Activated CD8-positive, alpha-beta memory T cell treated with anti-CD3 and anti-CD28 coated beads, Interleukin-2, amount 50 U/mL, for 4 hours (primary cell): ENCODE measurements around the gene NCKAP5.

Experiments
- DNase-seq: peaks from one replicate; pipeline ENCODE4 v3.0.0-alpha.2; 2020

Gene NCKAP5

DNA sequence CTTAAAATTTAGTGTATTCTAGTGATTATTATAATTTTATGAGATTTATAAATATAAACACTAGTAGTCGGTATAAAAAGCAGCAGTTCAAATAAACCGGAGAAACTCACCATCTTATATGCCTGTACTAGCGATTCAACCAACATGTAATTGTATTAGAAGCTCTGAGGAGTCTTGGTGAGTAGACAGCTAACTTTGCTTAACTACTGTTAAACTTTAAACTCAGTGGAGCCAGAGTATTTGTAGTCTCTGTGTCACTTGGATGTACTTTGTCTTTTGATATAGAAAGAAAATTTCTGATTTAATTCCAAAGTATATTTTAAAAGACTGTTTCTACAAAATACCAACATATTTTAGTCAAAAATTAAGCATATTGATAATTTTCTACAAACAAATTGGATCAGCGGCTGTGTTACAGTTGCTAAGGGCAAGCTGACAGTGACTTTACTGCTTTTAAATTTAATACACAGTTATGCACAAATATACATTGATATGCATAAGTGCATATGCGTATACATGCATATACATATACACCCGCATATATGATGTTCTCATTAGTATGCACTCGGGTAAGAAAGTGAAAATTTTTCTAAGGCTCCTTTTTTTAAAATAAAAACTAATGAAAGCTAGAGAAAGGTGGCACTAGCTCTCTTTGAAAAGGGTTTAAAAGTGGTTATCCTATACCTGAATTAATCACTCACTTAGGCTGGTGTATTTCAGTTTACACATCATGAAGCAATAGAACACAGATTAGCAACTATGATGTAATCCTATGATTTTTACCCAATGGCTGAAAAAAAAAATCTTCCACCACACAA is 374.5 kb downstream of the NCKAP5 start:
- no peak for DNase-seq

DNA sequence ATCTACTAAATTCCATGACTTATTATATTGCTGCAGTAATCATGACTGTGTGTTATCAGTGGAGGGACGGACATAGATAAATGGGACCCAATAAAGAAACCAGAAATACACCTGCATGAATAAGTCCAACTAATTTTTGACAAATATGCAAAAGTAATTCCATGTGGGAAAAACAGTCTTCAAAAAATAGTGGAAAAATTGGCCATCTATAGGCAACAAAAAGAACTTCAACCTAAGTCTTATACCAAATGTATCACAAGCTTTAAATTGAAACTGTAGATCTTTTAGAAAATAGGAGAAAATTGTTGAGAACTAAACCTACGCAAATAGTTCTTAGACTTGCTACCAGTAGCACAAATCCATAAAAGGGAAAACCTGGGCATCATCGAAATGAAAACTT is 376.2 kb downstream of the NCKAP5 start:
- DNase-seq, result no peak

DNA sequence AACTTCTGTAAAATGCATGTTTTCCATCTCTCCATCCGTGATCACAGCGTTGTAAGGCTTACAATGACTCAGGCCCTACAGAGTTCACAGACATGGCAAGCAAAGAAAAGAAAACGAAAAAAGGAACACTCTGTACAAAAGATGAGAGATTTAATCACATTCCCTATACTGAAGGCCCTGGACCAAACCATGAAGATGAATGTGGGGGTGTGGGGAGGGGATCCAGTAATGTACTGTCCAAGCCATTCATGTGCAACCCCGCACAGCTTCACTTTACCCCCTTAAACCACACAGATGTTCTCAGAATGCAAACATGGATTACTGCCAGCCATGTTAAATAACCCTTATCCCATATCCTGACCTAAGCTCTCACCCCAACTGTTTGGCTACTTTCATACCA is 391.1 kb downstream of the NCKAP5 start:
- DNase-seq, result no peak

DNA sequence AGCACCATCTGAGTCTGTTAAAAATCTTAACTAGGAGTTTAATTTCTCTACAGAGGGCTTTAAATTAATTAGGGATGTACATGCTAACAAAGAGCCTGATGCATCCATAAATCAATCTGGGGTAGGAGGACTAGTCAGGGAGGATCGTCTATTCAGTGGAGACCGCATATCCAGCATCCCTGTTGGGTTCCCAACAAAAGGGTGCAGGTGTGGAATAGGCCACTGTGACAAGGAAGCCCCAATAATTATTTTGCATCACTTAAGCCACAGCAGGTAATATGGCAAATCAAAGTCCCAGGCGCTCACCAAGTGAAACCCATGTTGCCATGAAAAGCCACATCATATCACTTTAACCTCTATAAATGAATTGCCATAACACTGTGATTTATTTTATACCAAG is 392.3 kb downstream of the NCKAP5 start:
- DNase-seq, result no peak

DNA sequence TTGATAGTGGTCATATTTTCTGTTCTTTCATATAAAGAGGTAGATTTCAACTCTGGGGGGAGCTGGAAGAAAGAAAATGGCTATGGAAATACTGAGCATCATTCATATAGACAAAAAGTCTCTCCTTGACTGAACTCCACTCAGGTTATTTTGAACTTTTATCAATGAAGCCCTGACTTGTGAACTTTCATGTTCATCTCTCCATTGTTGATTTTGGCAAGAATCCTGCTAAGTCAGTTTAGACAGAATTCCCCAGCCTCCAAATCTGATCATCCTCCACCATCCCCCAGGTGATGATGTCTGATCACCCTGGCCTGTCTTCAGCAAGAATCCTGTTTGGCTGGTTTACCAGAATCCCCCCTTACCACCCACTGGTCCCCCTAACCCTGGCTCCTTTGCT is 395.0 kb downstream of the NCKAP5 start:
- no peak for DNase-seq

DNA sequence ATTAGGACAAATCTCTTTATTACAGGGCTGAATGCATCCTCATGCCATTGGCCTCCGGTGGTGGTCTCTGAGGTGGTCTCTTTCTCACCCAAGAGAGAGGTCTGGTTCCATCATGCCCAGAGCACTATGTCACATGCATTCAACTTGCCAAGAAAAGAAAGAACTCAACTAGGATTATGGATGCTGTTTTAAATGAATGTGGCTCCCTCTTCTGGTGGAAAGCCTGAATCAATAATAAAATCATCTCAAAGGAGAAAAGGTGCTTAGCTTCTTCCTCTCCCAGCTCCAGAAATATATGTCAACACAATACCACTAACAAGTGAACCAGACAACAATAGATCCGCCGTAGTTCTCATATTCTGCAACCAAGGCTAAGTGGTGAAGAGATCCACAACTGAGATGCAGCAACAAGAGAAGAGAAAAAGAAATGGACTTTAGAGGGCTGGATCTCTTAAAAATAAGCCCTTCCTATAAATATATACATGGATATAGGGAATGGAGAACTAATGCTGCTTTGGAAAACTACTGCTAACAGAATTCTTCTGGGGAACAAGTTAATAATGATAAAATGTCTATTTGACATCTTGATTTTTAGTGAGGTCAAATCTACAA is 396.8 kb downstream of the NCKAP5 start:
- no peak for DNase-seq

DNA sequence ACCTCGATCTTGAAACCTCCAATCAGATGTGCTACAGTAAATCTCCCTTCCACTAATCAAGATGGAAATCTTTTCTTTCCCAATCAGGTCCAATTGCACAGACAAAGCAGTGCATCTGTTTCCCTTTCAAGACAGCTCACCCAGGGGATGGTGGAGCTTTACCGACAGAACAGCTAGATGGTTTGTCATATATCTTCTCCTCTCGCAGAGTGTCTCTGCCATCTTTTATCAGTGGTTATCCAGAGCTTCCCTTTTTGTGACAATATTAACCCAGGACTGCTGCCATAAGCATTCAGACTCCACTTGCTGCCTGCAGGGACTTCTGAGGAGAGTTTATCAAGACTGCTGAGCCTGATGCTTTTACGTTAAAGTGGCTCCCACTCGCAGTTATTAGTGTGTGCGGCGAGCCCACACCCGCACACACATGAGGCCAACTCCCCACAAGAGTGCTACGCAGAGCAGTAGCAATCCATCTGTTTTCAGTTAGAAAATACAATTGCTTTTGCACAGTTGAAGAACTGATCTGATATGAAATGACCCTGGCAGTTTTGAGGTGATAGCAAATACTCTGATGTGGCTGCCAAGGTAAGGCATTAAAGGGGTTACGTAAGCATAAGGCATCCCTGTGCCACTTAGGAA is 398.9 kb downstream of the NCKAP5 start:
- no peak for DNase-seq

DNA sequence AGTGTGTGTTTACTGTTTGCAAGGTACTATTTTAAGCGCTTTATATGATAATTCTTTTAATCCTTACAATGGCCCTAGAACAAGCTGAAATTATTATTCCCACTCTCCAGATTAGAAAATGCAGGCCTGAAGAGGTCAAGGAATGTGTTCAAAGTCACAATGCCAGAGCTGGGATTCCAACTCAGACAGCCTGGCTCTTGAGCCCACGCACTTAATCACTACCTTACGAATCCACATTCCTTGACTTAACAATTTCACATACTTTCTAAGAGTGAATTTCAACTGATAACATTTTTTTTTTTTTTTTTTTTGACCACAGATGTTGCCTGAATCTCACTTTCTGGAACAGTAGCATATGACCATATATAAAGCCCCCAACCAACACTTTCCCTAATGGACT is 400.3 kb downstream of the NCKAP5 start:
- no peak for DNase-seq

DNA sequence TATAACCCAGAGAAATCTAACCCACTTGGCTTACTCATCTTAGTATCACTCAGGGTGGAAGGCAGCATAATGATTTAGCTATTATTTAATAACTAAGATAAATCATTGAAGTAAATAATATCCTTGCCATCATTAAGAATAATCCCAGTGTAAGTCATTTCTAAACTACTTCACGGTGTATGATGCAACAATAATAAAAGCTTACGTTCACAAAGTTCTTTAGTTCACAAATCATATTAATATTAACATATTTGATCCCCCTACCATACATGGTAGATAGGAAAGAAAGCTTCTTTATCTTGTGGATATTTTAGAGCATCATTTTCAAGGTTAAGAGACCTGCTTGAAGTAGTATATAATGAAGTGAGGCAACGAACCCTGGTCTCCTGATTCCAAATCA is 401.0 kb downstream of the NCKAP5 start:
- no peak for DNase-seq

DNA sequence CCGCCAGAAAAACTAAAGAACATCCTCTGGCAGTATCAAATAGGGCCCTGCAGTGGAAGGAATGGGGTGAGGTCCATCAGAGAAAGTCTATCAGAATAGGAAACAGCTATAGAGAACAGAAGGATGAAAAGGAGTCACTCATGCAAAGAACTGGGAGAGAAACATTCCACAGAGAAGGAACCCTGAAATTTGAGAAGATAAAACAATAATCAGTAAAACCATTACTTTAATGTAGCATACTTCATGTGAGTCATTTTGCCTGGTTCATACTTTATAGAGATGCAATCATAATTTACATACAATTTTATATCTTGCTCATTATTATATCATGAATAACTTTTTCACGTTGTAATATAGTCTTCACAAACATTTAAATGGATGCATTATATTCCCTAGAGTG is 402.2 kb downstream of the NCKAP5 start:
- no peak for DNase-seq

DNA sequence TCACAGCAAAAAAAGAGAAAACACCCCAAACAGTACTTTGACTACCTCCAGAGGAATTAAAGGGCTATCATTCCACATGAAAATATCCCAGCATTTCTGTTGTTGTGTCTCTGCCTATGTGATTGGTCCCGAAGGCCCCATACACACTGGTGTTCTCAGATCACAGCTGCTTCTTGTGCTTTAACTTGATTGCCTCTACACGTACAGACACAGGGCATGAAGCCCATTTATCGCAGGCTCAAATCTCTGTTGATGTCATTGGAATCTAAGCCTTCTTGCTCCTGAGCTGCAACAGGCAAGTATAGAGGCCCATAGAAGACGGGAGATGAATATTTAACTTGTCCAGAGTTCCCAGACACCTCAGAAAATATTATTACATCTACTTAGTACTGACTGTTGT is 405.2 kb downstream of the NCKAP5 start:
- DNase-seq, result no peak

DNA sequence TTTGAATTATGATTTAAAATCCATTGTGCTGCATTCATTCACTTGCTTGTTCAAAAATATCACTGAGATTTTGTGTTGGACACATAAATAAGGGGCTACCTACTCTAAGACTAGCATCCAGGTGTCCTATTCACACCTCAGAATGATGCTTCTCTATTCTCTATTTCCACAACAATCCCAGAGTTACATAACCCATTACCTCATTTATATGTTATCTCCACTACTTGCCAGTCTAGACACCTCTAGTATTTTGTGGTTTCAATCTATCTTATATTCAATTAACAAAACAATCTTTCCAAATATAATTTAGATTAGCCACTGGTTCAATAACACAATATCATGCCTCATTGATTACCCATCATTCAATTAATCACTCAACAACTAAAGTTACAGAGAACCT is 409.8 kb downstream of the NCKAP5 start:
- DNase-seq, result no peak

DNA sequence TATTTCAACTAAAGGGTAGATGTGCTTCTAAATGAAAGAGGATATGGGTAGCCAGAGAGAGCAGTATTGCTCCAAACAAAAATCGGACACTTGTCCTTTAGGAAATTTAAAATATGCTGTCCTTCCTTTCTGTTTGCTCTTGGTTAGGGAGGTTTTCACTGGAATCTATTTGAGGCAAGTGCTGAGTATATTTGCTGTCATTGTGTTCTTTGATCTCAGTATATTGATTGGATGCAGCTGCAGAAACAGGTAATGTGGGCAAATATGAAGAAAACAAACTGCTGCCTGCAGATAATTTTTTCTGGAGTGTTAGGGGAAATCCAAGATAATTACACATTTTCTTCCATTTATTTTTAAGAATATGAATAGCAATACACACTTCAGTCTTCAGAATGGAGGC is 410.2 kb downstream of the NCKAP5 start:
- no peak for DNase-seq

DNA sequence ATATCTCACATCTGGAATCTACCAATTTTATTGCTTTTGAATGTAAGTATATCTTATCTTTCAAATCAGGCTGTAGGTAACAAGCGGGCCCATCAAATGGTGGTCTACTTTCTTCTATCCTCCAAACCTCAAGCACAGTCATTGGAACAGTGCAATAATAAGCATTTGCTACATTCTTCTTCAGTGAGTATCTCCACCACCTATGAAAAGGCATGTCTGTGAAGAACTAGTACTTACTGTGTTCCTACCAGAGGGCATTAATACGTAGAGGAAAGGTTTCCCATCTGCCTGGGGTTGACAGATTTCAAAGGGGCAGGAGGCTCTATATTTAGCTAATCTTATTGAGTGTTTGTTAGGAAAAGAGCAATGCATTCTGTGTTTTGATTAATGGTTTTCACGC is 411.1 kb downstream of the NCKAP5 start:
- DNase-seq, result no peak

DNA sequence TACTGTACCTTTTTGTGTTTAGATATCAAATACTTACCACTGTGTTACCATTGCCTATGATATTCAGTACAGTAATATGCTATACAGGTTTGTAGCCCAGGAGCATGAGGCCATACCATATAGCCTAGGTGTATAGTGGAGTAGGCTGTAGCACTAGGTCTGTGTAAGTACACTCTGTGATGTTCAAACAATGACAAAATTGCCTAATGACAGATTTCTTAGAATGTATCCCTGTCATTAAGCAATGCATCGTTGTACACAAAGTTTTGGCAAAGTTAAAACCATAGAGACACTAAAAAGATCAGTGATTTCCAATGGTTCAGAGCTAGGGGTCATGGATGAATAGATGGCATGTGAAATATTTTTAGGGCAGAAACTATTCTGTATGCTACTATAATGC is 415.5 kb downstream of the NCKAP5 start:
- no peak for DNase-seq

DNA sequence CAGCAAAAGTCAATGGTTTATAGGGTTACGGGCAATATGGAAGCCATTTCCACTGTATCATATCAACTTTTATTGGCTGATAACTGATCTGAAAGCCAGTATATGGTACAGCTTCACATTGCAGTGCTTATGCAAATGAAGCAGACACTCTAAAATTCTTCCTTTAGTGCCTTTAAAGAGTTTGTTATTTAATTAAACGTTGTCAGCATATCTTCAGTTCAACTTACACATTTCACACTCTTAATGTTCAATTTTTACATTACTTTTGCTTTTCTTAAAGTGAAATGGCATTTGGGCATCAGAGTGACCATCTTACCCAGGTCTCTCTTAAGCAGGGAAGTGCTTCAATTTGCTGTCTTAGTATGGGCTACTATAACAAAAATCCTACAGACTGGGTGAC is 420.1 kb downstream of the NCKAP5 start:
- DNase-seq, result no peak

DNA sequence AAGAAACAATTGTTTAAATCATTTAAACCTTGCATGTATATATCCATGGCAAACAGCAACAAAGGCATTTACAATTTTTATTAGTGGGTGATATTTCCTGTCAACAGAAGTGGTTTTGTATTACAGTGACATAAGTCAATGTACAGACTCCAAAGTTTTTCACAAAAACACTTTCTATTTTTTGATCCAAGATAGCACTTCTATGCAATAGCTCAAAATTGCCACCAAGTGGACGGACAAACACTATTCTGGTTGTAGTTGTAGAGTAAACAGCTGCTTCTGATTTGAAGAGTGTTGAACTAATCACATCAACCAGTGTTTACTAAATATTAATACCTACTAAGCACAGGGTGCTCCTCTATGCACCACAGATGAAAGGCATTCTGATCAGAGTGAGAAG is 421.4 kb downstream of the NCKAP5 start:
- DNase-seq, result no peak

DNA sequence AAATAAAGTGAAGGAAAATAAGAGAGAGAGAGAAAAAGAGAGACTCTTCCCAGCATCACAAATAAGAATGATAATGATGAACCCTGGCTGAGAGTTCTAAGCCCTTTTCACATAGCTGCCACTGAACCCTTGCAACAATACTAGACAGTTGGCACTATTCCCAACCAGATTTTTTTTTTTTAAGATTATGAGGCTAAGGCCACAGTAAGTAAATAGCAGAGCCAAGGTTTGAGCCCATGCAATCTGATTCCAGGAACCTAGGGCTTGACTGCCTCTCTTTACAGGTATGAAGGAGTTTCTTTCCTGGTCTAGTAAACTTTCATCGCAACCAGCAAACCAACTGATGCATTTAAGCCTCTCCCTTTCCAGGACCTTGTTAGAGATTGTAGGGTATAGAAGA is 424.6 kb downstream of the NCKAP5 start:
- DNase-seq, result no peak

DNA sequence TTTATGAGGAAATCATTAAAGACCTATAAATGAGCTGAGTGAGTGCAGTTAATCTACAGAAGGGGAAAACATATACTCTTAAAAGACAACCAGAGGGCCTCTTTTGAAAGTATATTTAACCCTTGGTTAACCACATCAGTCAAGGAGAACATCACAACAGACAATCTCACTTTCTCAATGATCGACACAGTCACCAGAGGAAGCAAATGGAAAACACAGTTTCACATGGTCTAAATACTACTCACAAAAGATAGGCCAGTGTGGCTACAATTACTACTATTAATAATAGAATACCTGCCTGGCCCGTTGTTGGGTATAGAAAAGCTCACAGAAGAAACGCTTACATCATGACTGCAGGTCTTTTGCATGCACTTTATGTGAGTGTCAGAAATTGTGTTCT is 426.2 kb downstream of the NCKAP5 start:
- no peak for DNase-seq

DNA sequence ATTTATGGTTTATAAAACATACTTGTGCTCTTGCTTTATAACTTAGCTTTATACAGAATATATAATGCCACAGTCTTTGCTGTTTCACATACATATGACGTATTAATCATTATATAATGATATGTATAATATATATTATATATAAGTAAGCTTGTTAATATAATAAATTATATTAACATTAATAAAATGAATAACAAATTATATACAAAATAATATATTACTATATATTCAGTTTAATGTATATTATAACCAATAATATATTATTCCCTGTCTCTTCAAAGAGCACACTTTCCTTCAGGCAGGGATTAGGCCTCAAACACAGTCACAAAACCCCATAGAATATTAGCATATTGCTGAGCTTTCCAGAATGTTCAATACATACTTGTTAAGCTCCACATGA is 427.6 kb downstream of the NCKAP5 start:
- no peak for DNase-seq

DNA sequence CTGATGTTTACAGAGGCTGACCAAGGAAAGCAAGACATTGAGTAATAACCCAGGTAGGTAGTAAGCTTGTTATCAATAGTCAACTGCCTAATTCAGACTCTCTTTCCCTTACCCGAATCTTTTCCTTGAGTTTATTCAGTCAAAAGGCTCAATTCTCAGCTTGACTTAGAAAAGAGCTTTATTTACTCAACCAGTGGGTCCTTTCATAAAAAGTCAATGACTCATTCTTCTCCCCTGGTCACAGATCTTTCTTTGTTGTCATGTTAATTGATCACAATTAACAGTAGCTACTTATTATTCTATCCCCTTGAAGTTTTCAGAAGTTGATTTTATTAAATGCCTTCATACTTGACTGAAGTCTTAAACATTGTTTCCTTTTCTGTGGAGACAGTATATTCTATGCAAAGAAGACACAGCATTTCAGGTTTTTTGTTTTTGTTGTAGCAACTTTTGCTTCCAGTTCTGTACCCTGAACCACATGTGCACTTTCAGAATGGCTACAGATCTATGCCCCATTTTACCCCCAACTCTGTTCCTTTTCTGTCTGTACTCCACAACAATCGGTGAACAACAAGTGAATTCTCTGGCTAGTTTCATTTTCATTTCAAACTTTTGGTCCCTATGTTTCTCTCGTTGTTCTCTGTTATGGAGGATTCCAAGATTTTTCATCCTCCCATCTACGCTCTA is 428.3 kb downstream of the NCKAP5 start:
- DNase-seq, result no peak

DNA sequence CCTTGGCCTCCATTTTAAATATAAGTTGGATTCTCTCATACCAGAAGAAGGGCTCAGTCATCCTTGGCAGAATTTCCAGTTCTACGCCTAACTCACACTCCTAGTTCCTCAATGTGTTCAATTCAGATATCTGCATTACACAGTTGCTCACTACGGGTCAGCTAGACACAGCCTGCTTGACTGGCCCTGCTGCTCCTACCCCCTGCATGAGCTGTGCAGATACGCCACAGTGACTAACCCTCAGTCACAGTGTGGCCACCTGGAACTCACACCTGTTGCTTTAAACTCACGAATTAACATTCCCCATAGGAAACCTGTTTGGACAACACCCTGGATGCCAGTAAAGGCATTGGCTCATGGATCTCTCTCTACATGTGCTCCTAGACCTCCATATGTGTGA is 429.6 kb downstream of the NCKAP5 start:
- DNase-seq, result no peak

DNA sequence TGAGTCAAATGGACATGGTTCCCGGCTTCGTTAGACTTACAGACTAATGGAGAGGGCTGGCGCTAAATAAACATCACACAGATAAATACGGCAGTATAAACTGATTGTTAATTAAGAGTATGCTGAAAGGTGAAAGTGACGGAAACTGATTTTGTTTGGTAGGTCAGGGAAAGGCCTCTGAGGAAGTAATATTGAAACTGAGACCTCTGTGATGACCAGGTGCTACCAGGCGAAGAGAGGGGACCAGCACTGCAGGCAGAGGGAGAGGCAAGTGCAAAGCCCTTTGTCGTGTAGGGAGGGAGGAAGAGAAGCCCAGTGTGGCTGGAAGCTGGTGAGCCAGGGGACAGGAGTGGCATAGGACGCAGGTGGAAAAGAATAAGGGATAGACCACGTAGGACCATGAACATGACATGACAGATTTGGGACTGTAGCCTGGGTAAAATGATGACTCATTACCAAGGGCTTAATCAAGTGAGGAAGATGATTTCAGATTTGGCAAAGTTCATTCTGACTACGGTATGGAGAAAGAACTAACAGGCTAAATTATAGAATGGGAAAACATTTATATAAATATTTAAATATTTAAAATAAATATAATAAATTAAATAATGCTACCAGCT is 433.1 kb downstream of the NCKAP5 start:
- DNase-seq, result no peak
